Stomach (tissue), 9 donors: ENCODE measurements around the gene GFPT2. TPM values are rescaled to one million over a fixed set of nuclear protein-coding genes. Genes with fewer than 3 reads are reported as not detected.

ENCODE experiments used
- DNase-seq, 2 donors: peaks; one replicate each; pipeline versions ENCODE4 v3.0.0 to v3.0.0-alpha.2; 2013 to 2019
- H3K27ac ChIP-seq, 5 donors: fragments of 200-600 bp in 4 of 5; sonication (generic) in 4 of 5; one replicate each; pipeline ENCODE4 v1.5.1; 2013 to 2019; ENCODE audit warnings: mild to moderate bottlenecking in 1 of 5, moderate library complexity in 1 of 5
- H3K27me3 ChIP-seq, 3 donors: fragments of 200-600 bp; sonication (generic); one replicate each; pipeline ENCODE4 v1.5.1; 2017 to 2019; ENCODE audit warnings: mixed run types in 1 of 3
- H3K36me3 ChIP-seq, 4 donors: fragments of 200-600 bp; sonication (generic); 1 replicate in 3 of 4; 2 replicates in 1 of 4; pipeline ENCODE4 v1.5.1; 2016 to 2019
- H3K4me1 ChIP-seq, 4 donors: fragments of 200-600 bp; sonication (generic); one replicate each; pipeline ENCODE4 v1.5.1; 2016 to 2019
- H3K4me3 ChIP-seq, 4 donors: fragments of 200-600 bp; sonication (generic) in 3 of 4; one replicate each; pipeline ENCODE4 v1.5.1; 2016 to 2019; ENCODE audit warnings: mild to moderate bottlenecking in 1 of 4
- H3K9me3 ChIP-seq, 4 donors: fragments of 200-600 bp; sonication (generic); one replicate each; pipeline ENCODE4 v1.5.1; 2016 to 2019
- CTCF ChIP-seq, 7 experiments: fragments of 450-650 bp in 4 of 7; fragments of 200-600 bp in 3 of 7; sonication (generic) in 3 of 7; IDR thresholded peaks; one replicate each; pipeline ENCODE4 v1.5.1; 2016 to 2019; ENCODE audit warnings: antibody characterized with exemption in 7 of 7, control low read depth in 2 of 7, mild to moderate bottlenecking in 1 of 7
- EP300 ChIP-seq: sonication (generic); formaldehyde crosslinking; IDR thresholded peaks from one replicate; pipeline ENCODE4 v1.6.1; 2017; ENCODE audit warnings: antibody characterized with exemption
- POLR2A ChIP-seq, 4 donors: fragments of 450-650 bp; IDR thresholded peaks; one replicate each; pipeline ENCODE4 v1.6.1; 2016; ENCODE audit warnings: antibody characterized with exemption in 4 of 4, control low read depth in 2 of 4, mild to moderate bottlenecking in 1 of 4, moderate library complexity in 1 of 4
- POLR2AphosphoS5 ChIP-seq, 3 donors: sonication (generic); formaldehyde crosslinking; IDR thresholded peaks; one replicate each; pipeline ENCODE4 v1.6.1; 2016; ENCODE audit warnings: antibody characterized with exemption in 3 of 3
- WGBS, 5 donors: extraction: QIAGEN DNeasy Blood & Tissue Kit in 3 of 5; methylation state at CpG; one replicate each; pipeline versions ENCODE4 v1.1.5 to v1.1.7; 2013 to 2018; 5-methylcytosine and 5-hydroxymethylcytosine counted together
- intact Hi-C: fragments of 100-400 bp; cut with DNase I; formaldehyde crosslinking; loops from one replicate; pipeline ENCODE4 v1.15.1; 2023; ENCODE audit warnings: low total_unique reads
- polyA plus RNA-seq, 3 donors: library from polyadenylated mRNA; stranded (reverse); fragments of 200-250 nt; gene quantifications; one replicate each; pipeline ENCODE4 v1.2.3, GENCODE V29; 2013
- total RNA-seq, 5 donors: library from RNA; depleted of rRNA; stranded (reverse); fragments of >200 nt; gene quantifications; one replicate each; pipeline versions ENCODE4 v1.1.0 to v1.2.3, GENCODE V29; 2014 to 2016
- donor health status: healthy with polysubstance abuse.
- donor health status: Bipolar disorder and iron deficiency.
- donor health status: healthy.

GFPT2 gene
- total and polyA plus RNA-seq, 8 donors, result 3.5 to 54.5 (median 8.3) TPM

GRCh38 chr5:180391276-180391675 is 38.1 kb upstream of the GFPT2 start:
- no peak for DNase-seq
- H3K27me3 ChIP-seq, result no peaks in the 10 kb centered on the region
- intact Hi-C loops, result no loop called here
- H3K4me3 ChIP-seq, result no peak overlapping the region
- no peaks in the 10 kb centered on the region for H3K4me1 ChIP-seq
- WGBS, 5 donors, result 69 to 97% (median 78%) methylated on average over 4 to 7 of the region's 7 CpGs
- no peaks in the 10 kb centered on the region for H3K9me3 ChIP-seq
- no peak for TF ChIP-seq EP300
- no peaks in the 10 kb centered on the region for H3K36me3 ChIP-seq
- H3K27ac ChIP-seq, result no peak overlapping the region

GRCh38 chr5:180390441-180391190 is 37.5 kb upstream of the GFPT2 start:
- DNase-seq, result no peak
- Histone ChIP-seq H3K36me3 (no peaks in the 10 kb centered on the region), H3K27me3 (no peaks in the 10 kb centered on the region), H3K9me3 (no peaks in the 10 kb centered on the region), H3K4me3 (no peak overlapping the region), H3K4me1 (no peaks in the 10 kb centered on the region), H3K27ac (no peak overlapping the region)
- intact Hi-C loops, result no loop called here
- TF ChIP-seq CTCF (IDR thresholded peaks at IDR 0.05) (no peak), EP300 (no peak)
- 80 to 89% (median 82%) methylated on average over 6 to 15 of the region's 15 CpGs for WGBS, 5 donors

GRCh38 chr5:180389252-180390101 is 36.3 kb upstream of the GFPT2 start:
- Histone ChIP-seq H3K27ac (no peak overlapping the region), H3K9me3 (no peaks in the 10 kb centered on the region), H3K4me3 (no peak overlapping the region), H3K4me1 (no peaks in the 10 kb centered on the region), H3K27me3 (no peaks in the 10 kb centered on the region), H3K36me3 (no peaks in the 10 kb centered on the region)
- no peak for DNase-seq
- intact Hi-C loops, result no loop called here
- TF ChIP-seq EP300, result no peak
- no peak for TF ChIP-seq POLR2AphosphoS5 (IDR thresholded peaks at IDR 0.05)
- no peak for TF ChIP-seq POLR2A (IDR thresholded peaks at IDR 0.05)
- TF ChIP-seq CTCF (IDR thresholded peaks at IDR 0.05), result no peak
- WGBS, 5 donors, result 55 to 70% (median 57%) methylated on average over 33 to 39 of the region's 39 CpGs

- Histone ChIP-seq H3K4me3 (no peak overlapping the region), H3K27ac (no peak overlapping the region), H3K4me1 (no peaks in the 10 kb centered on the region), H3K27me3 (peaks cover 0 to 6% (median 0%) of the 10 kb centered on the region in 3 donors), H3K9me3 (no peaks in the 10 kb centered on the region), H3K36me3 (no peaks in the 10 kb centered on the region)
- intact Hi-C loops, result no loop called here
- TF ChIP-seq POLR2AphosphoS5 (IDR thresholded peaks at IDR 0.05), result no peak
- no peak for TF ChIP-seq POLR2A (IDR thresholded peaks at IDR 0.05)
- no peak for TF ChIP-seq EP300
- no peak for TF ChIP-seq CTCF (IDR thresholded peaks at IDR 0.05)
- WGBS, 5 donors, result 87 to 94% (median 93%) methylated on average over 6 of the region's 6 CpGs
- DNase-seq, result no peak
Measured at GRCh38 chr5:180387798-180388197, 34.7 kb upstream of the GFPT2 start.
